ENCODE measurements around the gene SLC34A3. TPM values are rescaled to one million over a fixed set of nuclear protein-coding genes. Genes with fewer than 3 reads are reported as not detected.

The SLC34A3 gene
- total and polyA plus RNA-seq, 2 donors (not counting 1 experiment from before 2014, with no cell fraction given), result not detected

DNA sequence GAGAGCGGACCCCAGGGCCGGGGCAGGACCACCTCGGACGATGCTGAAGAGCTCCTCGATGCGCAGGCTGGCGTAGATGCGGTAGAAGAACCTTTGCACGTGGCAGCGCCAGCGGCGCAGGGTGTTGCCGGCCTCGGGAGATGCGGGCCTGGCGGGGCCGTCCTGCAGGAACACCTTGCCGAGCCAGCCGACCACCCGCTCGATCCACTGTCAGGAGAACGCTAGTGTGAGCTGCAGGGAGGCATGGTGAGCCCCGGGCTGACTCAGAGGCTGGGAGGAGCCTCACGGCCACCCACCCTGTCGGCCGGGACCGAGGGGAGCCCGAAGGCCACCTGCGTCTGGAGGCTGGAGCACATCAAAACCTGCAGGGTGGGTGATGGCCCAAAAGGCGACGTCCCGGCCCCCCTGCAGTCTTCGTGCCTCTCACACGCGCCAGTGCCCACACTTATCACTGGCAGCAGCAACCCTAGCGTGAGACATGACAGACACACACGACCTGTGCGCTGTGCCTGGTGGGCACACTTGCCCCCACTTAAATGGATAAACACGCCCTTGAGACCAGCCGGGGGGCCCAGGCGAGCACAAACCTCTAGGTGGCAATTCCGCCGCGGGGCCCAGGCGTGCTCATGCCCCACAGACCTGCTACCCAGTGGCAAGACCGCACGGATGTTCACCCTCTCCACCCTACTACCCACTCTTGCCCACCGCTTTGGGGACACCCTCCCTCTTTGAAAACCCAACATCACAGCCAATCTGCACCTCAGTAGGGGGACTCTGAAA is 45.6 kb upstream of the SLC34A3 start:
- H3K4me1 ChIP-seq (ENCODE audit: control insufficient read depth in 2 of 2, insufficient read depth in 2 of 2, low read length in 2 of 2), result peaks cover 26 to 34% of the 10 kb centered on the region in 2 donors
- H3K79me2 ChIP-seq (ENCODE audit: control insufficient read depth, insufficient read depth, low read length), result peaks cover 49% of the 10 kb centered on the region
- ChIA-PET POLR2A (no interaction called here), CTCF (no interaction called here)
- no peak overlapping the region for H3K4me3 Mint-ChIP-seq
- H3K9ac ChIP-seq (ENCODE audit: low read length), result no peak overlapping the region
- intact Hi-C loops (cut with micrococcal nuclease), result loop anchor here (5.0 kb wide), 1 partner anchor 58 kb away; no protein-coding TSS in a partner anchor
- no peak overlapping the region for H3K4me3 ChIP-seq (ENCODE audit: control extremely low read depth in 1 of 5, extremely low read depth in 1 of 5, insufficient read depth in 1 of 5, low read depth in 2 of 5, low read length in 4 of 5)
- no peak overlapping the region for H3K27ac Mint-ChIP-seq
- no peak for DNase-seq
- peaks cover 0 to 61% of the 10 kb centered on the region in 2 experiments for H3K36me3 ChIP-seq (replicated peaks in 1 of 2; ENCODE audit: control extremely low read depth in 1 of 2, control insufficient read depth in 1 of 2, extremely low read depth in 1 of 2, insufficient read depth in 2 of 2, low read length in 1 of 2)
- H3K9me3 ChIP-seq (ENCODE audit: control extremely low read depth in 1 of 3, control insufficient read depth in 2 of 3, insufficient read depth in 1 of 3, low read length in 2 of 3), result peaks cover 0 to 3% (median 0%) of the 10 kb centered on the region in 3 donors
- TF ChIP-seq EZH2 (IDR thresholded peaks at IDR 0.05; ENCODE audit: borderline replicate concordance, insufficient read depth, low read depth, low read length, poor library complexity, severe bottlenecking), result no peak
- TF ChIP-seq, protein P1, sequence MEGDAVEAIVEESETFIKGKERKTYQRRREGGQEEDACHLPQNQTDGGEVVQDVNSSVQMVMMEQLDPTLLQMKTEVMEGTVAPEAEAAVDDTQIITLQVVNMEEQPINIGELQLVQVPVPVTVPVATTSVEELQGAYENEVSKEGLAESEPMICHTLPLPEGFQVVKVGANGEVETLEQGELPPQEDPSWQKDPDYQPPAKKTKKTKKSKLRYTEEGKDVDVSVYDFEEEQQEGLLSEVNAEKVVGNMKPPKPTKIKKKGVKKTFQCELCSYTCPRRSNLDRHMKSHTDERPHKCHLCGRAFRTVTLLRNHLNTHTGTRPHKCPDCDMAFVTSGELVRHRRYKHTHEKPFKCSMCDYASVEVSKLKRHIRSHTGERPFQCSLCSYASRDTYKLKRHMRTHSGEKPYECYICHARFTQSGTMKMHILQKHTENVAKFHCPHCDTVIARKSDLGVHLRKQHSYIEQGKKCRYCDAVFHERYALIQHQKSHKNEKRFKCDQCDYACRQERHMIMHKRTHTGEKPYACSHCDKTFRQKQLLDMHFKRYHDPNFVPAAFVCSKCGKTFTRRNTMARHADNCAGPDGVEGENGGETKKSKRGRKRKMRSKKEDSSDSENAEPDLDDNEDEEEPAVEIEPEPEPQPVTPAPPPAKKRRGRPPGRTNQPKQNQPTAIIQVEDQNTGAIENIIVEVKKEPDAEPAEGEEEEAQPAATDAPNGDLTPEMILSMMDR (IDR thresholded peaks at IDR 0.05), result no peak
- H3K4me2 ChIP-seq (replicated peaks; ENCODE audit: low read depth, low read length, poor library complexity, severe bottlenecking), result no peak overlapping the region
- H3K27ac ChIP-seq (ENCODE audit: low read length in 2 of 2), result no peak overlapping the region
- WGBS (ENCODE audit: insufficient coverage), result 98% methylated on average over 47 of the region's 48 CpGs
- no peak overlapping the region for H2AFZ ChIP-seq (ENCODE audit: insufficient read depth, low read depth, low read length, poor library complexity, severe bottlenecking)
- no peaks in the 10 kb centered on the region for H3K27me3 Mint-ChIP-seq
- H3K4me1 Mint-ChIP-seq, result peaks cover 30% of the 10 kb centered on the region
- no peaks in the 10 kb centered on the region for H3K27me3 ChIP-seq (replicated peaks in 1 of 4; ENCODE audit: control extremely low read depth in 1 of 4, control insufficient read depth in 3 of 4, insufficient read depth in 4 of 4, low read length in 3 of 4)
- no peaks in the 10 kb centered on the region for H3K9me3 Mint-ChIP-seq (ENCODE audit: insufficient read depth)
- no peak for ATAC-seq (ENCODE audit: low read depth)
- peaks cover 58% of the 10 kb centered on the region for H4K20me1 ChIP-seq (ENCODE audit: control insufficient read depth, insufficient read depth, low read length, poor library complexity, severe bottlenecking)

DNA sequence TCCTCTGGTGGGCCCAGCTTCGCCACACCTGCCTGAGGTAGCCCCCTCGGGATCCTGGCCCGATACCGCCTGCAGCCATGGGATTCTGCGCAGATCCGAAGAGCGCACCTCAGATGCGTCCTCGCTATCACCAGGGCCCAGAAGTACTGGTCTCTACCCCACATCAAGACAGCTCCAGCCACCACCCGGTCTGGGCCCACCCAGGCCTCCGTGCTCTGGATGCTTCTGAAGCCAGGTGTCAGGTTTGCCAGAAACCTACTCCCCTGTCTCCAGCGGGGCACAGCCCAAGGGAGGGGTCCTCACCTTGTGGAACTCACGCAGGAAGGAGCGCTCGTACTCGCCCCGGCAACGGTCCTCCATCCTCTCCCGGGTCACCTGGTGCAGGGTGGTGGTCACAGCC is 44.8 kb upstream of the SLC34A3 start:
- H3K9ac ChIP-seq (ENCODE audit: low read length), result no peak overlapping the region
- ChIA-PET POLR2A (no interaction called here), CTCF (no interaction called here)
- TF ChIP-seq, protein P1 (IDR thresholded peaks at IDR 0.05), result no peak
- TF ChIP-seq EZH2 (IDR thresholded peaks at IDR 0.05; ENCODE audit: borderline replicate concordance, insufficient read depth, low read depth, low read length, poor library complexity, severe bottlenecking), result no peak
- intact Hi-C loops (cut with micrococcal nuclease), result loop anchor here (5.0 kb wide), 1 partner anchor 59 kb away; no protein-coding TSS in a partner anchor
- no peak overlapping the region for H2AFZ ChIP-seq (ENCODE audit: insufficient read depth, low read depth, low read length, poor library complexity, severe bottlenecking)
- H3K4me2 ChIP-seq (replicated peaks; ENCODE audit: low read depth, low read length, poor library complexity, severe bottlenecking), result peak overlapping the region; percentile 22
- peaks cover 0 to 59% of the 10 kb centered on the region in 2 experiments for H3K36me3 ChIP-seq (replicated peaks in 1 of 2; ENCODE audit: control extremely low read depth in 1 of 2, control insufficient read depth in 1 of 2, extremely low read depth in 1 of 2, insufficient read depth in 2 of 2, low read length in 1 of 2)
- H3K9me3 ChIP-seq (ENCODE audit: control extremely low read depth in 1 of 3, control insufficient read depth in 2 of 3, insufficient read depth in 1 of 3, low read length in 2 of 3), result peaks cover 0 to 3% (median 0%) of the 10 kb centered on the region in 3 donors
- H3K27ac Mint-ChIP-seq, result no peak overlapping the region
- H3K4me3 ChIP-seq (ENCODE audit: control extremely low read depth in 1 of 5, extremely low read depth in 1 of 5, insufficient read depth in 1 of 5, low read depth in 2 of 5, low read length in 4 of 5), result no peak overlapping the region
- H3K27me3 ChIP-seq (replicated peaks in 1 of 4; ENCODE audit: control extremely low read depth in 1 of 4, control insufficient read depth in 3 of 4, insufficient read depth in 4 of 4, low read length in 3 of 4), result no peaks in the 10 kb centered on the region
- H3K27me3 Mint-ChIP-seq, result no peaks in the 10 kb centered on the region
- peaks cover 26 to 40% of the 10 kb centered on the region in 2 donors for H3K4me1 ChIP-seq (ENCODE audit: control insufficient read depth in 2 of 2, insufficient read depth in 2 of 2, low read length in 2 of 2)
- peaks cover 57% of the 10 kb centered on the region for H3K79me2 ChIP-seq (ENCODE audit: control insufficient read depth, insufficient read depth, low read length)
- DNase-seq, result no peak
- peak overlapping the region; percentile 96 for H3K4me3 Mint-ChIP-seq
- peaks cover 35% of the 10 kb centered on the region for H3K4me1 Mint-ChIP-seq
- 96% methylated on average over 19 of the region's 19 CpGs for WGBS (ENCODE audit: insufficient coverage)
- ATAC-seq (ENCODE audit: low read depth), result no peak
- H3K9me3 Mint-ChIP-seq (ENCODE audit: insufficient read depth), result no peaks in the 10 kb centered on the region
- no peak overlapping the region for H3K27ac ChIP-seq (ENCODE audit: low read length in 2 of 2)
- peaks cover 62% of the 10 kb centered on the region for H4K20me1 ChIP-seq (ENCODE audit: control insufficient read depth, insufficient read depth, low read length, poor library complexity, severe bottlenecking)

Measured in B cell (primary cell).